GM18508 (cell line): ENCODE data around the gene CRTC2.

ENCODE experiments used
- ATAC-seq: cut with Tn5 transposase; IDR thresholded peaks from one replicate; pipeline ENCODE4 v1.9.1; 2021; ENCODE audit warnings: moderate number of reproducible peaks; ENCODE audit not compliant: insufficient read depth, unreplicated experiment

Gene CRTC2

GRCh38 chr1:153899509-153899908 lies 58.9 kb downstream of the CRTC2 start:
- ATAC-seq, result no peak
